ENCODE data around the gene DPH7. TPM values are rescaled to one million over a fixed set of nuclear protein-coding genes. Genes with fewer than 3 reads are reported as not detected.
"Not testable (repeated sequence)": the region's sequence is repeated elsewhere in the genome, so short reads cannot be mapped to it uniquely, and the experiment has no call there.

DPH7 gene
- total RNA-seq, 1 donor from 2014 or later, result 23.1 TPM

DNA sequence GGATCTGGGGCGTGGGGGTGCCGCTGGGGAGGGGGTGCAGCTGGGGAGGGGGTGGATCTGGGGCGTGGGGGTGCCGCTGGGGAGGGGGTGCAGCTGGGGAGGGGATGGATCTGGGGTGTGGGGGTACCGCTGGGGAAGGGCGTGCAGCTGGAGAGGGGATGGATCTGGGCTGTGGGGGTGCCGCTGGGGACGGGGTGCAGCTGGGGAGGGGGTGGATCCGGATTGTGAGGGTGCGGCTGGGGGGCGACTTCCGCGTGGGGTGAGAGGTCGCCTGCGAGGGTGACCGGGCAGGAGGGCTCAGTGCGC, 27.8 kb downstream of the DPH7 start:
- not testable (repeated sequence) for DNase-seq (ENCODE audit: low read depth, low spot score)

DNA sequence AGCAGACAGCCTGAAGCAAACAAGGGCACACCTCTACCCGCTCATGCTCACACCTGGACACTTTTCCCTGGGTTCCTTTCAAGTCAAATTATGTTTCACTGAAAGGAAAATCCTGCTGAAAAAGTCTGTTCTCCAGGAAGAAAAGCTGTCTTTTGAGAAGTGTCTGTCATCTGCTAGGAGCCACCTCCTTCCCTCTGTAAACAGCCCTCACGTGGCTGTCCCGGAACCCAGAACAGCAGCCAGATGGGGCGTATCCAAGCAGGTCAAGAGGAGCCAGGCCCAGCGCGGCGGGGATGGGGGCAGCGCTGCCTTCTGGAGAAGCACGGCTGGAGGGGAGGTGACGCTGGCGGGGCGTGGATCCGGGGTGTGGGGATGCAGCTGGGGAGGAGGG, 28.5 kb downstream of the DPH7 start, which contains the start of gene PNPLA7:
TSS of gene PNPLA7 (minus strand) at position 172 of the 391 bp plus-strand sequence. CDS start 205 bp downstream, outside the sequence.
- no peak for DNase-seq (ENCODE audit: low read depth, low spot score)

- DNase-seq (ENCODE audit: low read depth, low spot score), result no peak
Measured at GRCh38 chr9:137547687-137548543, 30.8 kb downstream of the DPH7 start.

DNA sequence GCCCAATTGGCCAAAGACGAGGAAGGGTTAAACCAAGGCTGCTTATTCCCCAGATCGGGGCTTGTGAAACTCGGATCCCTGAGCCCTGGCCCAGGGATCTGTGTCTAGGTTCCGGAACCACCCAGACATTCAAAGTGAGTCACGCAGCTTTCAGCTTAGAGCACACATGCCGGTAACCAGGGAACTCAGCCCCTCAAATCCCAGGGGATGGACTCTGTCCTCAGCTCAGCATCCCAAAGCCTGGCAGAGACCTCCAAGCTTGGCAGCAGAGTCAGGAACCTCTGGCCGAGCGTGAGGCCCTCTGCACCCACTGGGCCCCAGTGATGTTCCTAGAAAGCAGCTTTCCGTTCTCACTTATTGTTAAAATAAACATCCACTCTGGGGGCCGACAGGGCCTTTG, 33.6 kb downstream of the DPH7 start:
- DNase-seq (ENCODE audit: low read depth, low spot score), result no peak

DNA sequence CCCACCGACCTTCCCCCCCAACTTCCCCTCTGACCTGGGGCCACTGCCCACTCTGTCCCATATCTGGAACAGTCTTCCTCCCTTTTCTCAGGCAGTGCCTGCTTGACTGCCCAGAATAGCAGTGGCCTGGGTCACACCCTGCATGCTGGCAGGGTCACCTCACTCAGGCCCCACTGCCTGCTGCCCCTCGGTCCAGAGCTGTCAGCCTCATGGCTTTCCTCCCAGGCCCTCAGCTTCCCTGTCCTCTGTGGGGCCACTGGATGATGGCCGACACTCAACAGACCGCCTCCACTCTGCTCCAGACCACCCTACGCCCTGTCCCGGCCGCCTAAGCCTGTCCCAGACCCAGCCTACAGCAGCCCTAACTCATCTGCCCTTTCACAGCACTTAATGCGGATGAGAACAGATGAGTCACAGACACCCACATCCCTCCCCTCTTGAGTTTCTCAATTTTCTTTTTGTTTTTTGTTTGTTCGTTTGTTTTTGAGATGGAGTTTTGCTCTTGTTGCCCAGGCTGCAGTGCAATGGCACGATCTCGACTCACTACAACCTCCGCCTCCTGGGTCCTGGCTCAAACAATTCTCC, 34.5 kb downstream of the DPH7 start:
- DNase-seq (ENCODE audit: low read depth, low spot score), result no peak

DNA sequence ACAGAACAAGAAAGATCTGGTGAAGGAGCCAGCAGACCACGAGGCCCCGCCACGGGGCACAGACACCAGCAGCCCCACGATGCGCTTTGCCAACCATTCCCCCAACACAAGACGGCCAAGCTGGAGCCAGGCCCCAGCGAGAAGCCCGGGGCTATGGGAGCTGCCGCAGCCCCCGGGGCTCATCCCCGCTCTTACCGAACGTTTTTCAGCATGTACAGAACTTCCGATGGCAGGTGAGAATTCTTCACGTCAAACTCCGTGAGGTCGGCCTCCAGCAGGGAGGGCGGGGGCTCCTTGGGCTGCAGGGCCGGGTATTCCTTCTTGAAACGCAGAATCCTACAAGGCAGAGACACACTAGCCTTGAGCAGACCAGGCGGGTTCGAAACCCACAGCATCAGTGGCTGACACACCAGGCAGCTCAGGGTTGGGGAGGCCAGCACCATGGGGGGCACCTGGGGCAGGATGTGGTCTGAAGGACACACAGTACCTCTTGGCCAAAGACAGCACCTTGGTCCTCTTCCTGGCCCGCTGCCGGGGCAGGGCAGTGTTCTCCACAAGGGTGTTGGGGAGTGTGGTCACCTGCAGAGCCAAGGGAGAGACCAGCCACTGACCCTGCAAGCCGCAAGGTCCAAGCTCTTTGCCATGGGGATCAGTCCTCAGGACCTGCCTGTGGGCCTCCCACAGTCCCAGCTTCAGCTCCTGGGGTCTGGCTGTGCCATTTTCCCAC, 35.3 kb downstream of the DPH7 start:
- DNase-seq (ENCODE audit: low read depth, low spot score), result no peak

DNA sequence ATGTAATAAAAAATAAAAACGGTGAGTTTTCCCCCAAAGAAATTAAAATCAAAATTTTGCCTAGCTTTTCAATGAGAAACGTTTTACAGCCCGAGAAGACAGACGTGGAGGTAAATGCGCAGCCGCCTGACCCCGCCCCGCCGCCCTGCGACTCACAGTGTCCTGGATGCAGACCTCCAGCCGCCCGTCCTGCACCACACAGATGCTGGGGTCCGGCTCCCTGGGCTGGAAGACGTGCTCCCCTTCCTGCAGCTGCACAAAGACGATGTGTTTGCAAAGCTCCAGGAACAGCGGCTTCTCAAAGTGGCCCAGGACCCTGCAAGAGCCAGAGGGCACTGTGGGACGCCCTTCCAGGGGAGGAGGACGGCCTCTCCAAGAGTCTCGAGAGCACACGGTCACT, 36.2 kb downstream of the DPH7 start:
- DNase-seq (ENCODE audit: low read depth, low spot score), result no peak

DNA sequence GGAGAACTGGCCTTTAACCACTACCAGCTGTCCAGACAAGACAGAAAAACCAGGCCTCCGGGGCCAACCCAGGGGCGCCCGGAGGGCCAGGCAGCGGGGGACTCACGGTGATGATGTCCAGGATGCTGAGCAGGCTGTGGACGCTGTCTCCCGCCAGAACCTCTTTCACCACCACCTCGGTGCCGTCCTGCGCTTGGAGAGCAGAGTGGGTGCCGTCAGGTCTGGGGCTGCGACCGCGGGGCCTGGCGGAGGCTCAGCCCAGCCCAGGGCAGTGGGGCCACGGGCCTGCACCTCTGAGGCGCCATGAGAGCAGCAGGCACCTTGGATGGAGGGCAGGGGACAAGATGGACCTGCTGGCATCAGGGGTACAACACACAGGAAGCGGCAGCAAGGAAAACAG, 38.2 kb downstream of the DPH7 start:
- no peak for DNase-seq (ENCODE audit: low read depth, low spot score)

DNA sequence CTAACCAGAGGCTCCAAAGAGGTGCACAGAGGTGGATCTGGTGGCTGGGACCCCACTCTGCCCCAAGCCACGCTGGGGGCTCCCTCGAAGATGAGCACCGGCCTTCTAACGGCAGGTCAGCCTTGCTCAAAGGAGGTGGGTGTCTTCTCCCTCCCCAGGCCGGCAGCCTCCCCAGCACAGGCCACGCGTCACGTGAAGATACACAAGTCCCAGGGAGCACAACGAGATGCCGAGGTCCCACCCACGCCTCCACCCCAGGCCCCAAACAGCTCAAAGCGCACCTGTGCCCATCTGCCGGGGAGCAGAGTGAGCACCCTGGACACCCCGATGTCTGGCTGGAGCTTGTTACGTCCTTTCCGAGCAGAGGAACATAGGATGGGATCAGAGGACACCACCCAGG, 40.7 kb downstream of the DPH7 start:
- no peak for DNase-seq (ENCODE audit: low read depth, low spot score)

DNA sequence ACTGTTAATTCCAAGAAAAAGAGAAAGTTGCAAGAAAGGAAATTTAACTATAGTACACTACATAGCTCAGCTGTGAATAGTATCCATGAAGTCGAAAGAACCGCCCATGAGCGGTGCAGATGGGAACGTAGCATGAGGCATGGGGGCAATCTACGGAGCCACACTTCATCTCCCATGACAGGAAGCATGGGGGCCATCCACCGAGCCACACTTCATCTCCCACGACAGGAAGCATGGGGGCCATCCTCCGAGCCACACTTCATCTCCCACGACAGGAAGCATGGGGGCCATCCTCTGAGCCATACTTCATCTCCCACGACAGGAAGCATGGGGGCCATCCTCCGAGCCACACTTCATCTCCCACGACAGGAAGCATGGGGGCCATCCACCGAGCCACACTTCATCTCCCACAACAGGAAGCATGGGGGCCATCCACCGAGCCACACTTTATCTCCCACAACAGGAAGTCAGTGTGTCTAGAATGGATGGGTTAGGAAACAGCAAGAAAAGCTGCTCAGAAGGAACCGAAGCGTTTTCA, 42.1 kb downstream of the DPH7 start:
- DNase-seq (ENCODE audit: low read depth, low spot score), result not testable (repeated sequence)

DNA sequence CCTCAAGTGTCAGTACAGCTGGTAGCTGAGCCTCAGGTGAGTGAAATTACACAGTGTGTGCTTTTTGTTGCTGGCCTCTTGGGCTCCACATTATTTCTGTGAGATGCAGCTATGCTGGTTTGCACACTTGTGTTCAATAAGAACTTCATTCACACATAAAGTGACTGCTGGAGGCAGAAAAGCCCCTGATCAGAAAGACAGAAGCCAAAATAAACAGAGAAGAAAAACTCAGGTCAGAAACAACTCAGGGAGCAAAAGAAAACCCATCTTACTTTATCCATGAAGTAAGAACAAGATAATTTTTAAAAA, 43.7 kb downstream of the DPH7 start:
- DNase-seq (ENCODE audit: low read depth, low spot score), result no peak

DNA sequence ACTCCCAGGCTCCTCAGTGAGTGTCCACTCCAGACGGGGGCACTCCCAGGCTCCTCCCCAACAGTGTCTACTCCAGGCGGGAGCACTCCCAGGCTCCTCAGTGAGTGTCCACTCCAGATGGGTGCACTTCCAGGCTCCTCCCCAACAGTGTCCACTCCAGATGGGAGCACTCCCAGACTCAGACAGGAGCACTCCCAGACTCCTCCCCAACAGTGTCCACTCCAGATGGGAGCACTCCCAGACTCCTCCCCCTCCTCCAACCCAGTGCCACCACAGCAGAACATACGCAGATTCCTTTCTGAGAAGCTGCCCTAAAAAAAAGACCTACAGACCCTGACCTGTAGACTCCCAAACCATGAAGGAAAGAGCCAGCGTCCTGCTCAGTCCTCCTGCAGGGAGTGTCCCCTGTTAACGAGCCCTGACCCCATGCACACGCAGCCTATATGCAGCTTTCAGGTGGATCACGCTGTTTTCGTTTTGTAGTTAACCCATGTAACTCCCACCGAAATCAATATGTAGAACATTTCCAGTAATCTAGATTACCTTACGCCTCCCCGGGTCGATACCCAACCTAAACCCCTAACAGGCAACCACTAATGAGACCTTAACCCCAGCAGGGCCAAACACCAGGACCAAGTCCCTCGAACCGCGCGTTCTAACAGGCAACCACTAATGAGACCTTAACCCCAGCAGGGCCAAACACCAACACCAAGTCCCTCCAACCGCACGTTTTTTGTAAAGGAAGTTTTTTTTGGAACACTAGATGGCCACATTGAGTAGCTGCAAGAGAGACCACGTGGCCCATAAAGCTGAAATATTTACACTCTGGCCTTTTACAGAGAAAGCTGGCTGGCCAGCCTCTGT, 44.2 kb downstream of the DPH7 start:
- no peak for DNase-seq (ENCODE audit: low read depth, low spot score)

GRCh38 chr9:137532891-137533468, 45.7 kb downstream of the DPH7 start:
- DNase-seq (ENCODE audit: low read depth, low spot score), result not testable (repeated sequence)

- DNase-seq (ENCODE audit: low read depth, low spot score), result no peak
Measured at GRCh38 chr9:137531099-137531765, 47.5 kb downstream of the DPH7 start.

DNA sequence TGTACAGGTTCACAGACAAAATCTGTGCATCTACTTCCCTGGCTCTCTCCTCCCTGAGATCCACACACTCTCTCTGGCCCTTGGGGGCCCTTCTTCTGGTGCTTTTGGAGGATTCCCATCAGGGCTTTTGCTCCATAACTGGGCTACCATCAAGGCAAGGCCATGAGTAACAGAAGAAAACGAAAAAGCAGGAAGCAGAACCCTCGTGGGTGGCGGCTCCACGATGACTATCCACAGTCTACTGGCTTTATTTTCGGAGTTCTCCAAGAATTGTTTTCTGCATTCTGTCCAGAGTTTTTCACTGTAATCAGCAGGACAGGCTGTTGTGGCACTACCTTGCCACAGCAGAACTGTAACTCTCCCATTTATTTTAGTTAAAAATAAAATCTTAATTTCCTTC, 48.4 kb downstream of the DPH7 start:
- no peak for DNase-seq (ENCODE audit: low read depth, low spot score)

GRCh38 chr9:137524981-137525317, 53.8 kb downstream of the DPH7 start:
- no peak for DNase-seq (ENCODE audit: low read depth, low spot score)

GRCh38 chr9:137524161-137524980, 54.4 kb downstream of the DPH7 start:
- no peak for DNase-seq (ENCODE audit: low read depth, low spot score)

DNA sequence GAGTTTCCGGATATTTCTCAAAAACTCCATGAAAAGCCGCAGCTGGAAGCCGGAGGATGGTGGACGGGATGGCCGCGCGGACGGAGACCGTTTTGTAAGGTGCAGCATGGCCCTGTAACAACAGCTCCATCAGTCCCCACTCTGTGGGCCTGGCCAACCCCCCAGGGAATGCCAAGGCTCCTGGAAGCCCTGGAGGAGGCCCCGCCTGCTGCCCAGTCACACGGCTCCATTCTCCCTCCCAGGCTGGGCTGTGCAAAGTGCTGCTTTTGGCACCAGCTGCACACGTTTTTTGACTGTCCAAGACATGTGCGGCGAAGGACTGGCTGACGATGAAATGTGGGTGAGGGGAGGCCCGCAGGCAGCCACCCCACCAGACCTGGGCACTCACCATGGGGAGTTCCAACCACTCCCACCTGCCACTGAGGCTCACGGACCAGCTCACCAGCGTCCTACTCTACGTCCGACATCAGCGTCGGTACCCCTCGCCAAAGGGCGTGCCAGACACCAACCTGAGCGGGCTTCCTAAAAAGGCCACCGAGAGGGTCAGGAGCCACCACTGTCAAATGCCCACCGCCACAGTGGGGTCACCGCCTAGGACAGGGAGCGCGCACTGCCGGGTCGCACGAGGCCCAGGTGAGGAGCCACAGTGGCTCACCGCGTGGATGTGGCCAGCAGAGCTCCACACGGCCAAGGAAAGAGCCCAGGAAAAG, 55.8 kb downstream of the DPH7 start:
- no peak for DNase-seq (ENCODE audit: low read depth, low spot score)

DNA sequence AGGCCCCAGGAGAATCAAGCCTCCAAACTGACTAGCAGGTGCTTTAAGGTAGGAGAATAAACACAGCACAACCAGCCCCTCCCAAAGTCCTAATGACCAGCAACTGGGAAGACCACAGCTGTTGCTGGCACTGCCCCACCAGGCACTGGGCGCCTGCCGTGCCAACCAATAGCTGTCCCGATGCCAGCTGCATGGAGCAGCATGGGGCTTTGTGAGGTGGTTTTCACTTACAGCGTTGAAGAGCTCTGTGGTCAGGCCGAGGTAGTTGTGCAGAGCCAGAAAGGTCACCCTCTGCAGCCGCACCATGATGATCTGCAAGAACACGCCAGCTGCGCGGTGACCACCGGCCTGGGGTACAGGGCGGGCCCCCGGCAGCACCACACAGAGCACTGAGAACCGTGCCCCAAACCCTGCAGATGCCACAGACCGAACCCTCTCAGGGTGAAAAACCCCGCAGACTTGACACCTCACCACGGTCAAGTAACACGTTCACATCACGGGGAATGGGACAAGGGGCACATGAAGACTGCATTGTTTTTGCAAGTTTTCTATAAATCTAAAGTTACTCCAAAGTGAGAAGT, 57.2 kb downstream of the DPH7 start:
- no peak for DNase-seq (ENCODE audit: low read depth, low spot score)

All from pulmonary artery endothelial cell (primary cell).